Measurements from ENCODE around the gene TCN2.

- no peak for TF ChIP-seq PBX3 (CRISPR knock-in tag; IDR thresholded peaks at IDR 0.05)
- no peak for TF ChIP-seq PATZ1 (tag by site-specific recombination; IDR thresholded peaks at IDR 0.05)
- TF ChIP-seq ZNF704 (tag by site-specific recombination; IDR thresholded peaks at IDR 0.05), result no peak
- no peak for TF ChIP-seq CTCF (tag by site-specific recombination; IDR thresholded peaks at IDR 0.05)
- no peak for TF ChIP-seq ZNF645 (tag by site-specific recombination; IDR thresholded peaks at IDR 0.05)
- TF ChIP-seq PRDM10 (tag by site-specific recombination; IDR thresholded peaks at IDR 0.05), result no peak
- no peak for TF ChIP-seq ZNF664 (tag by site-specific recombination; IDR thresholded peaks at IDR 0.05)
- TF ChIP-seq SALL2 (tag by site-specific recombination; IDR thresholded peaks at IDR 0.05; ENCODE audit: borderline replicate concordance), result no peak
- no peak for TF ChIP-seq ZNF791 (tag by site-specific recombination; IDR thresholded peaks at IDR 0.05)
- no peak for TF ChIP-seq ZNF146 (tag by site-specific recombination; IDR thresholded peaks at IDR 0.05)
- no peak for TF ChIP-seq YY1 (tag by site-specific recombination; IDR thresholded peaks at IDR 0.05)
These were observed 21.5 kb downstream of the TCN2 start for GRCh38 chr22:30628491-30628890.
